NT2/D1 (cell line): Measurements from ENCODE around the gene CINP.

Source experiments
- DNase-seq: peaks from one replicate; pipeline ENCODE4 v3.0.0-alpha.2; 2011; ENCODE audit warnings: low read depth, low spot score
- H3K27me3 ChIP-seq: 2 replicates; pipeline ENCODE4 v1.6.0; 2011; ENCODE audit warnings: mild to moderate bottlenecking; ENCODE audit not compliant: insufficient read length, insufficient read depth
- H3K36me3 ChIP-seq: 2 replicates; pipeline ENCODE4 v1.6.1; 2011; ENCODE audit warnings: mild to moderate bottlenecking, low read length, mixed read lengths; ENCODE audit not compliant: insufficient read depth, insufficient read length
- H3K4me1 ChIP-seq: 2 replicates; pipeline ENCODE4 v1.5.1; 2011; ENCODE audit not compliant: insufficient read depth, insufficient read length
- H3K4me3 ChIP-seq: 2 replicates; pipeline ENCODE4 v1.5.1; 2011; ENCODE audit warnings: low read depth; ENCODE audit not compliant: insufficient read length
- H3K9ac ChIP-seq: 2 replicates; pipeline ENCODE4 v1.6.0; 2011; ENCODE audit warnings: low read depth; ENCODE audit not compliant: insufficient read length
- H3K9me3 ChIP-seq: 2 replicates; pipeline ENCODE4 v1.5.1; 2011; ENCODE audit warnings: mild to moderate bottlenecking, low read length; ENCODE audit not compliant: insufficient read depth
- SUZ12 ChIP-seq: IDR thresholded peaks from 2 replicates; pipeline ENCODE4 v1.6.1; 2011; ENCODE audit not compliant: insufficient read length, insufficient read depth; ENCODE audit errors: extremely low read depth
- YY1 ChIP-seq: IDR thresholded peaks from 2 replicates; pipeline ENCODE4 v1.6.1; 2011; ENCODE audit not compliant: insufficient read length, insufficient read depth
- ZNF274 ChIP-seq: IDR thresholded peaks from 2 replicates; pipeline ENCODE4 v1.6.1; 2011; ENCODE audit warnings: mild to moderate bottlenecking, low read depth, low read length

Gene CINP

DNA sequence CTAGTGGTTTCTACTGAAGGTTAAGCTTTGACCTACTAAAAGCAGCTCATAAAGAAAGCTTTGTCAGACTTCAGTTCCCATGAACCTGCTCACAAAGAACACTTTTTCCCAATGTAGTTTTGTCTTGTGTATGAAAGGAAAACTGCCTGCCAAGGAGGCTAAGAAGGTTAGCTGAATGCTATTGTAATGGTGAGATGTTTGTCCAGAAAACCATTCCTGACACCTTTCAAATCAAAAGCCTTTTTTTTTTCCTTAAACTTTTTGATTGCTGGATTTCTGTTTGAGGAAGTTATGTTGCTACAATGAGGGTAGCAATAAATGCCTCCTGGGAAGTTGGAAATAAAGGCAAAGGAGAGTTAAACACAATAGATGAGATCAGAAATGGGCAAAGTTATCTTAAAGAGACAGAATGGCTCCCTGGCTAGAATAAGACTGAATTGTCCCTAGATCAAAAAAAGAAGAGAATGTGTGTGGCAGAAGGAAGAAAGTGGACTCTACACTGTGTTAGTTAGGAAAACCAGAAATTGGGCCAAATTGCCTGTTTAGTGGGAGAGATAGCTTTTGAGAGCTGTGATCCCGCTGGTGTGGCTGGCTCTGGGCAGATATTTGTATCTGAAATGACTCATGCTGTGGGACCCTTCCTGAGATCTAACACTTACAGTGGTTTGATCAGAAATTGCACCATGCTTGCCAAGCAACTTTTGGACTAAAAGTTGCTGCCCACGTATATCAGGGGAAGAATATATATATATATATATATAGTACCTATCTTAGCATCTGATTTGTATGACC is 27.6 kb upstream of the CINP start:
- Histone ChIP-seq H3K4me1 (no peaks in the 10 kb centered on the region), H3K4me3 (no peak overlapping the region), H3K36me3 (no peaks in the 10 kb centered on the region), H3K27me3 (no peaks in the 10 kb centered on the region), H3K9ac (no peak overlapping the region), H3K9me3 (no peaks in the 10 kb centered on the region)
- no peak for TF ChIP-seq YY1
- TF ChIP-seq ZNF274: no peak
- no peak for TF ChIP-seq SUZ12
- DNase-seq: no peak

DNA sequence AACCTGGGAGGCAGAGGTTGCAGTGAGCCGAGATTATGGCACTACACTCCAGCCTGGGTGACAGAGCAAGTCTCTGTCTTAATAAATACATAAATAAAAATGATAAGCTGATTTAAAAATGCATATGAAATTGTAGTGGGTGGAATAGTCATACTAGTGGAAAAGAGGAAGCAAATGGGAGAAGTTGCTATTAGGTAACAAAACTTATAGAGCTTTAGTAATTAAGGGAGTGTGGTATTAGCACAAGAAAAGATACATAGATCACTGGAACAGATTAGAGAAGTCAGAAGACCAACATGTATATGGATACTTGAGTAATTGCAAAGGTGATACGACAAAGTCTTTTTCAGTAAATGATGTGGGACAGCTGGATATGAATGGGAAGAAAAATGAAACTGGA is 26.6 kb upstream of the CINP start:
- H3K27me3 ChIP-seq: no peaks in the 10 kb centered on the region
- TF ChIP-seq SUZ12 (no peak), YY1 (no peak), ZNF274 (no peak)
- no peak overlapping the region for H3K9ac ChIP-seq
- H3K9me3 ChIP-seq: no peaks in the 10 kb centered on the region
- DNase-seq: no peak
- no peak overlapping the region for H3K4me3 ChIP-seq
- no peaks in the 10 kb centered on the region for H3K36me3 ChIP-seq
- no peaks in the 10 kb centered on the region for H3K4me1 ChIP-seq

DNA sequence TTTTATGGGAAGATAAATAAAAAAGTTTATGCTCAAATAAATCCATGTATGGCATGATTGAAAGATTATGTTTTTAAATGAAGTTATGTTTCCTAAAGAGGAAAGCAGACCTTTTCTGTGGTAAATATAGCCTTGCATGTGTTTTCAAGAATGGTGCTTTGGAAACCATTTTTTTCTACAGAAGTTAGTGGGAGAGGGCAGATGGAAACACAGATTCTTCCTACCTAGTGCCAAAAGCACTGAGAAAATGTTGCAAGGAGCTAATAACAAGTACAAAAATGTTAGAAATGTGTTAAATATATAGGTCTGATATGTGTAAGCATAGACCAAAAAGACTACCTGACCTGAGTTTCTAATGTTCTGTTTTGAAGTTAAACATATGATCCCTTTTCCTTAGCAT is 24.4 kb upstream of the CINP start:
- Histone ChIP-seq H3K4me3 (no peak overlapping the region), H3K4me1 (no peaks in the 10 kb centered on the region), H3K27me3 (no peaks in the 10 kb centered on the region), H3K9ac (no peak overlapping the region), H3K9me3 (no peaks in the 10 kb centered on the region), H3K36me3 (no peaks in the 10 kb centered on the region)
- no peak for DNase-seq
- no peak for TF ChIP-seq YY1
- TF ChIP-seq ZNF274: no peak
- TF ChIP-seq SUZ12: no peak

DNA sequence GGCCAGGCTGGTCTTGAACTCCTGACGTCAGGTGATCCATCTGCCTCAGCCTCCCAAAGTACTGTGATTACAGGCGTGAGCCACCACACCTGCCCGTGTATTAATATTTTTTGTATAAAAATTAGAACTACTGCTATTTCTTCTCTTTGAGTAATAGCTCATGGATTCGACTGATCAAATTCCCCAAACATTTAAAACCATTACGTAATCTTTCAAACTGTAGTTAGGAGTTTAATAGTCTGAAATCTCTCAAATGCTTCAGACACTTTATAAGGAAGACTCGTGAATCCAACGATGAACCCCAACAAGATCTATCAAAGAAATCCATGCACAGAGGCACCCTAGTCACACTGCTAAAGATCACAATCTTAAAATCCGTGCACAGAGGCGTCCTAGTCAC is 16.1 kb upstream of the CINP start:
- no peaks in the 10 kb centered on the region for H3K27me3 ChIP-seq
- peaks cover 31% of the 10 kb centered on the region for H3K36me3 ChIP-seq
- no peak overlapping the region for H3K9ac ChIP-seq
- no peak overlapping the region for H3K4me3 ChIP-seq
- no peak for DNase-seq
- TF ChIP-seq SUZ12 (no peak), YY1 (no peak), ZNF274 (no peak)
- H3K9me3 ChIP-seq: no peaks in the 10 kb centered on the region
- H3K4me1 ChIP-seq: no peaks in the 10 kb centered on the region

DNA sequence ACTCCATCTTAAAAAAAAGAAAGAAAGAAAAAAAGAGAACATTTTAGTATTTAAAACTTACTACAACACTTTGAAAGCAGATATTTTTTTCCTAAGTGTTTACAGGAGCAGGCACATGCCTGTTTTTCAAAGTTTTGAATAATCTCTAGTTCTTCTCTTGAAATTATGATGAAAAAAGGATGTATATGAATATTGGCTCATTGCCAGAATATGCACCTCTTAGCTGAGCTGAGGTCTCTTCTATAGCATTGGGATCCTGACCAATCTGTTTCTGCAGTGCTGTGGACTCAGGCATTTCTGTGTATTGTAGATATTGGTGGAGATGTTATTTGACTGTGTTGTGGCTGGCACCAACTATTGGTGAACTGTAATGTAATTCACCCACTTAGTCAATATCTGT is 15.0 kb upstream of the CINP start:
- TF ChIP-seq ZNF274 (no peak), SUZ12 (no peak), YY1 (no peak)

DNA sequence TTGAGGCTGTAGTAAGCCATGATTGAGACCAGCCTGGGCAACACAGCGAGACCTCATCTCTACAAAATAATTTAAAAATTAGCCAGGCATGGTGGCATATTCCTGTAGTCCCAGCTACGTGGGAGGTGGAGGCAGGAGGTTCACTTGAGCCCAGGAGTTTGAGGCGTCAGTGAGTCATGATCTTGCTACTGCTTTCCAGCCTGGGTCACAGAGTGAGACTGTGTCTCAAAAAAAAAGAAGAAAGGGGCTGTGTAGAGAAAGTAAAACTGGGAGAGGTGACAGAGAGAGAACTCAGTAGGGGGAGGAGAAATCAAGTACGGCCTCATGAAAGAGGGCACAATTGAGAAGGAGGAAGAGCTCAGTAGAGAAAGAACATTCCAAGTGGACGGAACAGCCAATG is 12.4 kb upstream of the CINP start:
- H3K36me3 ChIP-seq: peaks cover 32% of the 10 kb centered on the region
- no peaks in the 10 kb centered on the region for H3K4me1 ChIP-seq
- no peak overlapping the region for H3K9ac ChIP-seq
- no peaks in the 10 kb centered on the region for H3K27me3 ChIP-seq
- no peak for DNase-seq
- TF ChIP-seq YY1: no peak
- no peak for TF ChIP-seq ZNF274
- no peak for TF ChIP-seq SUZ12
- no peak overlapping the region for H3K4me3 ChIP-seq
- H3K9me3 ChIP-seq: no peaks in the 10 kb centered on the region

More for the DNA sequence above, 15.0 kb upstream of the CINP start:
- Histone ChIP-seq H3K4me1 (no peaks in the 10 kb centered on the region), H3K9me3 (no peaks in the 10 kb centered on the region), H3K9ac (no peak overlapping the region), H3K36me3 (peaks cover 31% of the 10 kb centered on the region), H3K4me3 (no peak overlapping the region), H3K27me3 (no peaks in the 10 kb centered on the region)
- no peak for DNase-seq

DNA sequence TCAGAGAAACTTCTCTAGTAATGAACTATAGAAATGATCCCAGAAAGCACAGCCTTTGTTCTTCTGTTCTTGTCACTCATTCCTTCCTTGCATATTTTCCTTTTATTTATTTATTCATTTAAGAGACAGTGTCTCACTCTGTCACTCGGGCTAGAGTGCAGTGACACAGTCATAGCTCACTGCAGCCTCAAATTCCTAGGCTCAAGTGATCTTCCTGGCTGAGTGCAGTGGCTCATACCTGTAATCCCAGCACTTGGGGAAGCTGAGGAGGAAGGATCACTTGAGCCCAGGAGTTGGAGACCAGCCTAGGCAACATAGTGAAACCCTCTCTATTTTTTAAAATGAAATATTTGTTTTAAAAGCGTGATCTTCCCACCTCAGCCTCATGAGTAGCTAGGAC is 11.6 kb upstream of the CINP start:
- TF ChIP-seq ZNF274 (no peak), YY1 (no peak), SUZ12 (no peak)
- Histone ChIP-seq H3K27me3 (no peaks in the 10 kb centered on the region), H3K36me3 (peaks cover 30% of the 10 kb centered on the region), H3K4me3 (no peak overlapping the region), H3K9me3 (no peaks in the 10 kb centered on the region), H3K9ac (no peak overlapping the region), H3K4me1 (no peaks in the 10 kb centered on the region)
- no peak for DNase-seq
